ENCODE measurements around the gene CACNA1H. TPM values are rescaled to one million over a fixed set of nuclear protein-coding genes. Genes with fewer than 3 reads are reported as not detected.

Gene CACNA1H
- total RNA-seq, 1 experiment from 2014 or later, result 24.3 TPM

- DNase-seq (ENCODE audit: low read depth, low spot score), result no peak
- intact Hi-C loops (cut with micrococcal nuclease), result loop anchor here (1.0 to 5.0 kb wide), 3 partner anchors 42 to 137 kb away; partner anchors contain the start of gene CACNA1H
These were observed 41.1 kb downstream of the CACNA1H start for GRCh38 chr16:1193825-1194581.

More at GRCh38 chr16:1193825-1194581, 41.1 kb downstream of the CACNA1H start:
- Histone ChIP-seq H3K4me2 (ENCODE audit: low read length) (peak overlapping the region; percentile 78), H3K9ac (ENCODE audit: low read length) (peak overlapping the region; percentile 67), H3K79me2 (ENCODE audit: insufficient read depth, low read length) (no peaks in the 10 kb centered on the region), H3K36me3 (ENCODE audit: control insufficient read depth in 1 of 2, insufficient read depth in 2 of 2, low read length in 2 of 2) (no peaks in the 10 kb centered on the region), H3K9me3 (ENCODE audit: control insufficient read depth in 1 of 2, insufficient read depth in 1 of 2, low read depth in 1 of 2, low read length in 2 of 2) (no peaks in the 10 kb centered on the region), H3K4me1 (ENCODE audit: control insufficient read depth in 1 of 2, insufficient read depth in 2 of 2, low read length in 2 of 2) (peaks cover 22 to 44% of the 10 kb centered on the region in 2 experiments), H3K4me3 (replicated peaks in 1 of 2; ENCODE audit: low read depth in 1 of 2, low read length in 2 of 2) (peak overlapping the region; percentile 28 to 58), H3K27me3 (ENCODE audit: insufficient read depth, low read length) (no peaks in the 10 kb centered on the region), H3K27ac (ENCODE audit: low read depth, low read length) (peak overlapping the region; percentile 72), H2AFZ (ENCODE audit: low read depth, low read length, poor library complexity, severe bottlenecking) (no peak overlapping the region), H3K9me2 (ENCODE audit: insufficient read depth) (no peaks in the 10 kb centered on the region), H4K20me1 (ENCODE audit: insufficient read depth) (no peaks in the 10 kb centered on the region)
- ChIA-PET RAD21 (ENCODE audit: low non-redundant PET in 1 of 2, low total read pairs in 2 of 2, uncharacterized antibody in 2 of 2, unreplicated experiment in 2 of 2) (interaction anchor here in 1 of 2 experiments (0.6 to 0.9 kb wide), 3 partner anchors 10 to 137 kb away, joined by 3 to 4 read pairs (median 3); no protein-coding TSS in a partner anchor), POLR2A (interaction anchor here (0.9 kb wide), 1 partner anchor 137 kb away, joined by 4 read pairs; no protein-coding TSS in a partner anchor), CTCF (interaction anchor here (0.9 to 1.4 kb wide), 5 partner anchors 43 to 137 kb away, joined by 3 read pairs; no protein-coding TSS in a partner anchor)
- ATAC-seq, result peak; percentile 7; the same call in 1 of the 2 replicates
- no peak for TF ChIP-seq EZH2phosphoT487 (IDR thresholded peaks at IDR 0.05; ENCODE audit: borderline replicate concordance)
- no peak for TF ChIP-seq REST (IDR thresholded peaks at IDR 0.05; ENCODE audit: low read depth)
- no TSS peak for BruUV-seq (replicated peaks)
